K562 (cell line): Measurements from ENCODE around the gene GLB1L3. TPM values are rescaled to one million over a fixed set of nuclear protein-coding genes. Genes with fewer than 3 reads are reported as not detected.

Experiments used
- ATAC-seq: fragments of 200-7000 bp; cut with Tn5 transposase; 3 replicates; pipeline ENCODE4 v1.9.1; 2020; ENCODE audit warnings: moderate library complexity
- BruUV-seq: library from RNA; stranded (reverse); fragments of 400-500 nt; replicated peaks from 2 replicates; lab custom pipeline; 2021; lab: Mats Ljungman, UMichigan
- CTCF ChIA-PET: fragments of 300-600 bp; formaldehyde crosslinking; extraction: SDS; loops from one replicate; lab custom pipeline; 2021; ENCODE audit warnings: low intra/inter-chr PET ratio; lab: Yijun Ruan, JAX
- POLR2A ChIA-PET: fragments of 300-600, 350-650 bp; sonication (Branson Sonifier 250); formaldehyde crosslinking; extraction: SDS; loops from one replicate; lab custom pipeline; 2021; ENCODE audit warnings: antibody characterized with exemption, inconsistent platforms; lab: Yijun Ruan, JAX
- DNase-seq, 4 experiments: peaks; one replicate each; pipeline versions ENCODE4 v3.0.0 to v3.0.0-alpha.2; 2011 to 2018; ENCODE audit warnings: low spot score in 3 of 4, mixed read lengths in 3 of 4; ENCODE audit errors: extremely low read depth in 1 of 4
- FAIRE-seq: peaks from 2 replicates; lab custom pipeline; 2011; peaks lifted over from hg19 to GRCh38; lab: Jason Lieb, UNC
- H2AFZ ChIP-seq: 2 replicates; pipeline ENCODE4 v1.6.0; 2011; ENCODE audit warnings: low read depth, low read length, control low read depth, inconsistent platforms
- H3K27ac ChIP-seq: fragments of 200-600 bp; 3 replicates; pipeline ENCODE4 v1.8.0; 2011; ENCODE audit warnings: low read depth, mild to moderate bottlenecking, control low read depth, inconsistent platforms, low read length, moderate library complexity, mixed read lengths; ENCODE audit errors: extremely low read depth
- H3K27me3 ChIP-seq, 2 experiments: fragments of 300-600 bp in 1 of 2; 2 replicates in 1 of 2; 3 replicates in 1 of 2; pipeline versions ENCODE4 v1.6.0 to v1.8.0; 2011; ENCODE audit warnings: inconsistent platforms in 2 of 2, low read length in 2 of 2, mild to moderate bottlenecking in 1 of 2, mixed read lengths in 1 of 2, moderate library complexity in 1 of 2; ENCODE audit not compliant: control insufficient read depth in 2 of 2, insufficient read depth in 2 of 2
- H3K36me3 ChIP-seq: fragments of 300-600 bp; 3 replicates; pipeline ENCODE4 v1.8.0; 2011; ENCODE audit warnings: mild to moderate bottlenecking, low read length, inconsistent platforms; ENCODE audit not compliant: control insufficient read depth, insufficient read depth
- H3K4me1 ChIP-seq, 2 experiments: fragments of 200-600 bp in 1 of 2; replicated peaks in 1 of 2; 2 replicates in 1 of 2; 3 replicates in 1 of 2; pipeline versions ENCODE4 v1.5.1 to v1.8.0; 2011; ENCODE audit warnings: inconsistent platforms in 2 of 2, low read length in 2 of 2, mild to moderate bottlenecking in 1 of 2, mixed read lengths in 1 of 2, moderate library complexity in 1 of 2; ENCODE audit not compliant: control insufficient read depth in 2 of 2, insufficient read depth in 2 of 2
- H3K4me2 ChIP-seq: 2 replicates; pipeline ENCODE4 v1.6.1; 2011; ENCODE audit warnings: low read length, control low read depth, inconsistent platforms, mixed read lengths; ENCODE audit not compliant: insufficient read depth
- H3K4me3 ChIP-seq: fragments of 200-600 bp; sonication (generic), shearing (Covaris generic); 2 replicates; pipeline ENCODE4 v1.5.1; 2016; ENCODE audit warnings: control low read depth, inconsistent platforms
- H3K79me2 ChIP-seq: fragments of 200-600 bp; 3 replicates; pipeline ENCODE4 v1.8.0; 2011; ENCODE audit warnings: low read length, inconsistent platforms; ENCODE audit not compliant: control insufficient read depth, insufficient read depth
- H3K9ac ChIP-seq, 2 experiments: 2 replicates each; pipeline versions ENCODE4 v1.6.0 to v1.6.1; 2011; ENCODE audit warnings: low read depth in 2 of 2, low read length in 2 of 2, control low read depth in 1 of 2, inconsistent platforms in 1 of 2, mild to moderate bottlenecking in 1 of 2, mixed read lengths in 1 of 2; ENCODE audit not compliant: insufficient read depth in 1 of 2
- H3K9me1 ChIP-seq: one replicate; pipeline ENCODE4 v1.6.0; 2011; ENCODE audit warnings: inconsistent platforms, mild to moderate bottlenecking, low read length, moderate library complexity; ENCODE audit not compliant: control insufficient read depth, insufficient read depth
- H3K9me3 ChIP-seq: replicated peaks from 2 replicates; pipeline ENCODE4 v1.5.1; 2011; ENCODE audit warnings: low read depth, low read length, inconsistent platforms; ENCODE audit not compliant: control insufficient read depth, insufficient read depth
- H4K20me1 ChIP-seq: replicated peaks from 2 replicates; pipeline ENCODE4 v1.6.1; 2011; ENCODE audit warnings: low read length, inconsistent platforms, mixed read lengths; ENCODE audit not compliant: control insufficient read depth, insufficient read depth
- ARID1B ChIP-seq: fragments of 450-650 bp; IDR thresholded peaks from 2 replicates; pipeline ENCODE4 v1.6.1; 2016; ENCODE audit warnings: antibody characterized with exemption, mild to moderate bottlenecking, inconsistent platforms
- CBFA2T2 ChIP-seq: fragments of 450-650 bp; conservative IDR thresholded peaks from 2 replicates; pipeline ENCODE4 v1.6.1; 2017; ENCODE audit warnings: mild to moderate bottlenecking
- CEBPB ChIP-seq: fragments of 450-650 bp; IDR thresholded peaks from 2 replicates; pipeline ENCODE4 v1.6.1; 2016; ENCODE audit warnings: missing genetic modification characterization, missing compliant biosample characterization
- CTBP1 ChIP-seq: fragments of 450-650 bp; IDR thresholded peaks from 2 replicates; pipeline ENCODE4 v1.6.1; 2016; ENCODE audit warnings: borderline replicate concordance
- DPF2 ChIP-seq: fragments of 450-650 bp; IDR thresholded peaks from 2 replicates; pipeline ENCODE4 v1.6.1; 2016
- ELF1 ChIP-seq: fragments of 200-800 bp; sonication (Bioruptor generic); IDR thresholded peaks from 2 replicates; pipeline ENCODE4 v1.6.1; 2016; ENCODE audit warnings: missing genetic modification characterization, missing compliant biosample characterization
- GTF2F1 ChIP-seq: IDR thresholded peaks from 2 replicates; pipeline ENCODE4 v1.6.1; 2011; ENCODE audit warnings: low read depth, low read length, improper control_type of control experiment
- HNRNPL ChIP-seq: fragments of 200-400 bp; formaldehyde crosslinking; IDR thresholded peaks from 2 replicates; pipeline ENCODE4 v1.6.1; 2017; ENCODE audit warnings: low read depth, mild to moderate bottlenecking, low read length
- KLF13 ChIP-seq: fragments of 450-650 bp; IDR thresholded peaks from 2 replicates; pipeline ENCODE4 v1.6.1; 2016; ENCODE audit warnings: missing genetic modification characterization, low read depth, mild to moderate bottlenecking, missing compliant biosample characterization, moderate library complexity, borderline replicate concordance
- MCM7 ChIP-seq, 2 experiments: fragments of 450-650 bp; IDR thresholded peaks; 2 replicates each; pipeline ENCODE4 v1.6.1; 2016 to 2018
- NUFIP1 ChIP-seq: fragments of 450-650 bp; IDR thresholded peaks from 2 replicates; pipeline ENCODE4 v1.6.1; 2018; ENCODE audit not compliant: partially characterized antibody
- PHB ChIP-seq: fragments of 250-450 bp; sonication (Bioruptor Pico); IDR thresholded peaks from 2 replicates; pipeline ENCODE4 v1.5.0; 2021
- RBM22 ChIP-seq: fragments of 200-400 bp; formaldehyde crosslinking; IDR thresholded peaks from 2 replicates; pipeline ENCODE4 v1.6.1; 2018; ENCODE audit warnings: low read length, low read depth; ENCODE audit not compliant: poor library complexity, severe bottlenecking
- SMARCA4 ChIP-seq: fragments of 450-650 bp; IDR thresholded peaks from 2 replicates; pipeline ENCODE4 v1.6.1; 2016
- SREBF2 ChIP-seq: sonication (generic); formaldehyde crosslinking; IDR thresholded peaks from 2 replicates; pipeline ENCODE4 v1.4.0; 2020; ENCODE audit warnings: mild to moderate bottlenecking, missing genetic modification reagents
- TEAD4 ChIP-seq, 2 experiments: sonication (generic) in 1 of 2; formaldehyde crosslinking in 1 of 2; IDR thresholded peaks; 2 replicates each; pipeline versions ENCODE4 v1.6.1 to v1.8.0; 2012 to 2022; ENCODE audit warnings: borderline replicate concordance in 1 of 2, inconsistent platforms in 1 of 2, low read length in 1 of 2, mild to moderate bottlenecking in 1 of 2, missing genetic modification reagents in 1 of 2
- ZNF561 ChIP-seq: fragments of 450-650 bp; formaldehyde crosslinking; conservative IDR thresholded peaks from 2 replicates; pipeline ENCODE4 v1.4.0; 2020; ENCODE audit warnings: mild to moderate bottlenecking, moderate library complexity
- ZSCAN32 ChIP-seq: fragments of 450-650 bp; formaldehyde crosslinking; IDR thresholded peaks from 2 replicates; pipeline ENCODE4 v1.4.0; 2020; ENCODE audit warnings: mild to moderate bottlenecking, moderate library complexity
- whole genome bisulfite sequencing: fragments of 100-300 bp; shearing (Covaris generic); methylation state at CpG from one replicate; pipeline ENCODE4 v1.1.6; 2016; ENCODE audit warnings: low coverage, mixed read lengths; ENCODE audit not compliant: insufficient coverage; ENCODE audit errors: missing lambda C conversion rate; 5-methylcytosine and 5-hydroxymethylcytosine counted together
- in situ Hi-C: fragments of 300-500 bp; cut with MboI; formaldehyde crosslinking; loops from 4 replicates; pipeline ENCODE4 v1.15.0; 2018; ENCODE audit warnings: inconsistent platforms, mixed read lengths
- intact Hi-C: fragments of 100-400 bp; cut with micrococcal nuclease; formaldehyde crosslinking; loops from 2 replicates; pipeline ENCODE4 v1.14.2; 2022
- polyA plus RNA-seq, 8 experiments: library from polyadenylated mRNA; depleted of rRNA in 4 of 8; stranded (reverse) in 5 of 8; unstranded in 3 of 8; fragments of >200 nt; fragmentation: Nextera tagmentation in 2 of 8; fragmentation: Illumina TruSeq in 1 of 8; extraction: Ambion mirVana in 2 of 8; extraction: Trizol in 1 of 8; gene quantifications; 2 replicates each; pipeline versions ENCODE4 v1.2.1 to v1.2.3, GENCODE V29; 2011 to 2014; ENCODE audit warnings: inconsistent platforms in 1 of 8, missing spikeins in 1 of 8
- total RNA-seq, 7 experiments: library from RNA; depleted of rRNA in 6 of 7; stranded (reverse); fragments of >200 nt in 6 of 7; fragmentation: Illumina TruSeq in 2 of 7; extraction: Trizol in 2 of 7; gene quantifications; 2 replicates each; pipeline versions ENCODE4 v1.2.1 to v1.2.3, GENCODE V29; 2011 to 2021; ENCODE audit warnings: low replicate concordance in 1 of 7
- TF ChIP-seq, protein P1 (sequence below): sonication (generic); formaldehyde crosslinking; IDR thresholded peaks from 2 replicates; pipeline ENCODE4 v1.5.0; 2020; ENCODE audit warnings: missing genetic modification reagents
- TF ChIP-seq, protein P2 (sequence below): sonication (generic); formaldehyde crosslinking; IDR thresholded peaks from 2 replicates; pipeline ENCODE4 v1.8.1; 2023; ENCODE audit warnings: mild to moderate bottlenecking, missing genetic modification reagents

The GLB1L3 gene
- total and polyA plus RNA-seq, 9 of the 15 experiments (the other 6 are each of a cell fraction or from before 2014, with no cell fraction given) = 0.18 to 3.3 (median 0.49) TPM

DNA sequence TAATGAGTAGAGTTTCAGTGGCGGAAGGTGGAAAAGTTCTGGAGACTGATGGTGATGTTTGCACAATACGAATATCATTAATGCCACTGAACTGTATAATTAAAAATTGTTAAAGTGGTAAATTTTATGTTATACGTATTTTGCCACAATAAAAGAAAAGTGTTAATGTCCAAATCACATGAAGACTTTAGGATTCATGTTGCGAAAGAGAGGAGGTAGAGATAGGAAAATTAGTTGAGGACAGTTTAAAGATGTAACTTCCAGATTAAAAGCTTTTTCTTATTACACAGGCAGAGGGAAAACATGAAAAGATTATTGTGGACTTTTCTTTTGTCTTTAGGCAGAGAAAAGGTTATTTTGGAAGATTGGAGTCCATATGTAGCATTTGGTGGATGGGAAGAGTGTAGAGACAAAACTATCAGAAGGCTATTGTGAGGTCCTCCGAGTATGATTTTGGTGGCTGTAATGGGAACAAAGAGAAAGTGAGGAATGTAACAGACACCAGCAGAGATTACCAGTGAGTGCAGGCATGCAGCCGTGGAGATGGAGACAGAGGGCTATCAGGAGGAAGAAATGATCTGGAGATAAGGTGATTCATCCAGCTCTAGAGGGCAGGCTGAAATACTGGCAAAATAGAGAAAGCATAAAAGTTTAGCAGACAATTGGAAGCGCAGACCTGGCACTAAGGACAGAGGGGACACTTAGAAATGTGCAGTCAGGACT is 39.2 kb upstream of the GLB1L3 start:
- Histone ChIP-seq H3K36me3 (peaks cover 54% of the 10 kb centered on the region), H2AFZ (no peak overlapping the region), H3K9me1 (no peaks in the 10 kb centered on the region), H3K27ac (no peak overlapping the region), H3K4me1 (peaks cover 22 to 33% of the 10 kb centered on the region in 2 experiments), H3K4me2 (no peak overlapping the region), H3K27me3 (no peaks in the 10 kb centered on the region), H4K20me1 (0 out of 2 replicates have a peak, but pooled peaks cover 4% of the 10 kb centered on the region), H3K4me3 (no peak overlapping the region), H3K9me3 (no peaks in the 10 kb centered on the region), H3K79me2 (peaks cover 35% of the 10 kb centered on the region), H3K9ac (no peak overlapping the region)
- ChIA-PET POLR2A (interaction anchor here (0.7 kb wide), 1 partner anchor 14 kb away, joined by 3 read pairs; no protein-coding TSS in a partner anchor), CTCF (no interaction called here)
- in situ Hi-C loops = no loop called here
- no peak for FAIRE-seq
- DNase-seq = peak in 1 of 4 experiments; percentile 18
- 71% methylated on average over 7 of the region's 7 CpGs for WGBS
- BruUV-seq = TSS peak; percentile 31
- ATAC-seq = no peak
- intact Hi-C loops = no loop called here
- TF ChIP-seq NUFIP1 (no peak), TEAD4 (IDR thresholded peaks at IDR 0.05; ENCODE audit: low read length) (peak; percentile 33; the same call in 1 of the 2 replicates), TEAD4 (CRISPR knock-in tag; IDR thresholded peaks at IDR 0.05; ENCODE audit: borderline replicate concordance) (no peak), PHB (CRISPR knock-in tag) (no peak), ELF1 (tag) (no peak), GTF2F1 (no peak), MCM7 (IDR thresholded peaks at IDR 0.05) (no peak), HNRNPL (no peak), CBFA2T2 (0 out of 2 replicates have a peak, but pooled peaks have one; percentile 16), DPF2 (peak; percentile 59; the same call in 1 of the 2 replicates), RBM22 (no peak), ZNF561 (CRISPR knock-in tag) (no peak), ARID1B (peak; percentile 49; the same call in 1 of the 2 replicates), KLF13 (tag) (no peak), CEBPB (tag) (peak; percentile 83), SREBF2 (no peak), SMARCA4 (peak; percentile 28; the same call in 1 of the 2 replicates), CTBP1 (peak; percentile 33; the same call in 1 of the 2 replicates), ZSCAN32 (CRISPR knock-in tag) (no peak)
- TF ChIP-seq, protein P1, sequence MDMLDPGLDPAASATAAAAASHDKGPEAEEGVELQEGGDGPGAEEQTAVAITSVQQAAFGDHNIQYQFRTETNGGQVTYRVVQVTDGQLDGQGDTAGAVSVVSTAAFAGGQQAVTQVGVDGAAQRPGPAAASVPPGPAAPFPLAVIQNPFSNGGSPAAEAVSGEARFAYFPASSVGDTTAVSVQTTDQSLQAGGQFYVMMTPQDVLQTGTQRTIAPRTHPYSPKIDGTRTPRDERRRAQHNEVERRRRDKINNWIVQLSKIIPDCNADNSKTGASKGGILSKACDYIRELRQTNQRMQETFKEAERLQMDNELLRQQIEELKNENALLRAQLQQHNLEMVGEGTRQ = no peak
- TF ChIP-seq, protein P2, sequence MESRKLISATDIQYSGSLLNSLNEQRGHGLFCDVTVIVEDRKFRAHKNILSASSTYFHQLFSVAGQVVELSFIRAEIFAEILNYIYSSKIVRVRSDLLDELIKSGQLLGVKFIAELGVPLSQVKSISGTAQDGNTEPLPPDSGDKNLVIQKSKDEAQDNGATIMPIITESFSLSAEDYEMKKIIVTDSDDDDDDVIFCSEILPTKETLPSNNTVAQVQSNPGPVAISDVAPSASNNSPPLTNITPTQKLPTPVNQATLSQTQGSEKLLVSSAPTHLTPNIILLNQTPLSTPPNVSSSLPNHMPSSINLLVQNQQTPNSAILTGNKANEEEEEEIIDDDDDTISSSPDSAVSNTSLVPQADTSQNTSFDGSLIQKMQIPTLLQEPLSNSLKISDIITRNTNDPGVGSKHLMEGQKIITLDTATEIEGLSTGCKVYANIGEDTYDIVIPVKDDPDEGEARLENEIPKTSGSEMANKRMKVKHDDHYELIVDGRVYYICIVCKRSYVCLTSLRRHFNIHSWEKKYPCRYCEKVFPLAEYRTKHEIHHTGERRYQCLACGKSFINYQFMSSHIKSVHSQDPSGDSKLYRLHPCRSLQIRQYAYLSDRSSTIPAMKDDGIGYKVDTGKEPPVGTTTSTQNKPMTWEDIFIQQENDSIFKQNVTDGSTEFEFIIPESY (CRISPR knock-in tag) = no peak
